ENCODE data around the gene GSG1. TPM values are rescaled to one million over a fixed set of nuclear protein-coding genes. Genes with fewer than 3 reads are reported as not detected.

Gene GSG1
- total RNA-seq, 4 donors from 2014 or later = not detected

DNA sequence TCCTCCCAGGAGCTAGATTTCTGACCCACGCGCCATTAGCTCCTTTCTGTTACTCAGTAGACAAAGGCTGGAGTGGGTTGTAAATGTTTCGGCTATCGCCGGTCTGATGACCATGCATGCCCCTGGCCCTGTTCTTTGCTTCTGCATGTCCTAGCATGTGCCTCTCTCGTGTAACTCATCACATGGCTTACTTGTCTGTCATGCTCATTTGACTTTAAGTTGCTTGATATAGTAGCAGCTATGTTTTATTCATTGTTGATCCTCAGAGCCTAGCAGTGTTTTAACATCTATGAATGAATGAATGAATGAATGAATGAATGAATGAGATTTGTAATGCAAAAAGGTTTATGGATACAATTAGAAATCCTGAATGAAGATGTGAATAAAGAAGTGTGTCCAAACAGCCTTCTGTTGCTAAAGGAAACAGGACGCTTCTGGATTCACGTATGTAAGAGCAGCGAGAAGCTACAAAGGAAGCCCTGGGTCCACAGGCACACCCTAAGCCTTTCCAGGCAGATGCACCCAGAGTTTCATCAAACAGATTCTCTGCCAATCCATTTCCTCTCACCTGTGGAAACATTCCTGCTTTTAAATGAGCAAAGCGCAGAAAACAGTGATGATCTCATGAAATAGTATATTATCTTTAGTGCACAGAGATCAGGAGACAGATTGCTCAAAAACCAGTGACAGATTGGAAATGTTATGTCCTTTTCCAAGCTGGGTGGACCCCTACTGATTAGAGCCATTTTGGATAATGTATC, 3.4 kb downstream of the GSG1 start:
- intact Hi-C loops (cut with DNase I; ENCODE audit: low total_unique reads) = loop anchor here (5.0 kb wide), 1 partner anchor 102 kb away; no protein-coding TSS in a partner anchor
- TF ChIP-seq CTCF (IDR thresholded peaks at IDR 0.05) = no peak
- no peak for TF ChIP-seq POLR2A (IDR thresholded peaks at IDR 0.05)
- 47 to 52% methylated on average over 10 of the region's 10 CpGs for WGBS, 2 donors
- no peak overlapping the region for H3K4me3 ChIP-seq (ENCODE audit: low read depth, poor library complexity, severe bottlenecking)
- DNase-seq (ENCODE audit: low spot score in 2 of 2) = no peak

DNA sequence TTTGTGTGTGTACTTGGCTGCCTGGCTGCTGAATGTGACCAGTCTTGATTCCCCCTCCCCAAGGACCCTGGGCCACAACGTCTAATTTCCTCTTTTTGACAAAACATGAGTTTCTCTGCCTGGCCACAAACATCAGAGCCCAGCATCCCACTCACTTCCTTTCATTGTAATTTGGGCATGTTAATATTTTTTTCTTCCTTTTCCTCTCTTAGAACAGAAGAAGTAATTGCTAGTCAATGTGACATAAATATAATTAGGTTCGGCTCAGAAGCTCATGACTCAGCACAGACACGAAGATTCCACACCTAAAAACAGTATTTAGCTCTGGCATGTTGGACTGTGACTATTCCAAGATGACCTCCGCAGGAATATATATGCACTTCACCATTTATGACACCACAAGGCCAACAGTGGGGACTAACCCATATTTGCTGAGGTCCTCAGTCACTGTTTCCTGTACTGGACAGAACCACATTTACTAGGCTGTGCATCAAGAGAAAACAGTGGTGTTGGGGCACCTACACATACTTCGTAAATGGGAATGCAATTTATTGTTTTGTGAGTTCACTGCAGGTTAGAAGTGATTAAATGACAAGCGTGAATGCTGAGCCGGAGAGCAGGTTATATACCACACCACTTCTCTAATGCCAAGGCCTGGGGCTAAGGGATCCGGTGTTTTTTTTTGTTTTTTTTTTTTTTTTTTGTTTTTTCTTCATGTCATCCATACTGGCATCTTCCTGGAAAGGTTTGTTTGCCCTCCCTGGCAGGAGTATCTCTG, 4.2 kb downstream of the GSG1 start:
- intact Hi-C loops (cut with DNase I; ENCODE audit: low total_unique reads) = no loop called here
- 24 to 32% methylated on average over 8 of the region's 8 CpGs for WGBS, 2 donors
- no peak for DNase-seq (ENCODE audit: low spot score in 2 of 2)
- no peak overlapping the region for H3K4me3 ChIP-seq (ENCODE audit: low read depth, poor library complexity, severe bottlenecking)
- TF ChIP-seq POLR2A (IDR thresholded peaks at IDR 0.05) (no peak), CTCF (IDR thresholded peaks at IDR 0.05) (no peak)

DNA sequence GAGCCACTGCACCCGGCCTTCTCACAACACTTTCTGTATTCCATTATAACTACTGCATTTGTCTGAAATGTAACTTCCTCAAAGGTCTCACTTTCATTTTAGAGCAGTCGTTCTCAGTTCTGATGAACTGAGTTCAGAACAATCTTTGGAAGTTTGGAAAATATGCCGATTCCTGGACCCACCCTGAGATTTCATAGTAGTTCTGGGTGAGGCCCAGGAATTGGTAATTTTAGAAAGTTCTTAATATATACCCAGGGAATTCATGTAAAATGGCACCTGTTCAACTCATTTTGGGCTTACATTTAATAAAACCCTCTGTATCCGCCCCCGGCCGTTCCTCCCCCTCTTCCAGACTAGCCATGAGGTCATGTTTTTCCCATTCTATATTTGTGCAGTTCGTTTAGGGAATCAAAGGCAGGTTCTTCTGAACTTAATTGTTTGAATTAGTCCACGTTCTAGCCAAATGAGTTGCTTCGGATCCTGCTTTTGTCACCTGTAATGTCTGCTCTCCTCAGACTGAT, 5.9 kb downstream of the GSG1 start:
- WGBS, 2 donors = 19 to 31% methylated on average over 9 of the region's 9 CpGs
- intact Hi-C loops (cut with DNase I; ENCODE audit: low total_unique reads) = no loop called here
- no peak for DNase-seq (ENCODE audit: low spot score in 2 of 2)
- TF ChIP-seq CTCF (IDR thresholded peaks at IDR 0.05) (no peak), POLR2A (IDR thresholded peaks at IDR 0.05) (no peak)
- no peak overlapping the region for H3K4me3 ChIP-seq (ENCODE audit: low read depth, poor library complexity, severe bottlenecking)

- DNase-seq (ENCODE audit: low spot score in 2 of 2) = no peak
- 86 to 93% methylated on average over 8 of the region's 8 CpGs for WGBS, 2 donors
- H3K4me3 ChIP-seq (ENCODE audit: low read depth, poor library complexity, severe bottlenecking) = no peak overlapping the region
- intact Hi-C loops (cut with DNase I; ENCODE audit: low total_unique reads) = no loop called here
- TF ChIP-seq POLR2A (IDR thresholded peaks at IDR 0.05) (no peak), CTCF (IDR thresholded peaks at IDR 0.05) (no peak)
These were observed 8.0 kb downstream of the GSG1 start for GRCh38 chr12:13095266-13095995.

DNA sequence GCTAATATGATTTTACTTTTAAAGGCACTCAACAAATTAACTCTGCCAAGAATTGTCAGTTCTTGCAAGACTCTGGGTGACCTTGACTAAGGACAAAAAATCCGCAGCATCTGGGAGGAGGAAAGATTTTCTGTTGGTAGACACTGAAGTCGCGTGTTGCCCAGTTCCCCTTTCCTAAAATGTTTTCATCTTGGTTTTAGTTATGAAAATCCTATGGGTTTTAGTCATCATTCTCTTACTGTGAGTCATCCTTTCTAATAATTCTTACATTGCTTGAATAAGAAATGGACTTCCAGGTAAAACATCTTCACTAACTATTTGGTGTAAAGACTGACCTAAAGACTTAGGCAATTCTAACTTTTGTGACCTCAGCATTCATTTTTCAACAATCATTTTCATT, 9.1 kb downstream of the GSG1 start:
- no peak for DNase-seq (ENCODE audit: low spot score in 2 of 2)
- 50 to 54% methylated on average over 3 of the region's 3 CpGs for WGBS, 2 donors
- intact Hi-C loops (cut with DNase I; ENCODE audit: low total_unique reads) = no loop called here
- H3K4me3 ChIP-seq (ENCODE audit: low read depth, poor library complexity, severe bottlenecking) = no peak overlapping the region
- TF ChIP-seq CTCF (IDR thresholded peaks at IDR 0.05) (no peak), POLR2A (IDR thresholded peaks at IDR 0.05) (no peak)

Data from lower leg skin (tissue), 4 donors.